HG03469 (cell line): Measurements from ENCODE around the gene TOM1.
A peak's percentile ranks its signal among the peaks of the same experiment; 100 is the strongest.

Experiments used
- ATAC-seq: cut with Tn5 transposase; IDR thresholded peaks from one replicate; pipeline ENCODE4 v1.9.1; 2021; ENCODE audit warnings: mild to moderate bottlenecking, moderate library complexity, moderate number of reproducible peaks; ENCODE audit not compliant: unreplicated experiment

The TOM1 gene

DNA sequence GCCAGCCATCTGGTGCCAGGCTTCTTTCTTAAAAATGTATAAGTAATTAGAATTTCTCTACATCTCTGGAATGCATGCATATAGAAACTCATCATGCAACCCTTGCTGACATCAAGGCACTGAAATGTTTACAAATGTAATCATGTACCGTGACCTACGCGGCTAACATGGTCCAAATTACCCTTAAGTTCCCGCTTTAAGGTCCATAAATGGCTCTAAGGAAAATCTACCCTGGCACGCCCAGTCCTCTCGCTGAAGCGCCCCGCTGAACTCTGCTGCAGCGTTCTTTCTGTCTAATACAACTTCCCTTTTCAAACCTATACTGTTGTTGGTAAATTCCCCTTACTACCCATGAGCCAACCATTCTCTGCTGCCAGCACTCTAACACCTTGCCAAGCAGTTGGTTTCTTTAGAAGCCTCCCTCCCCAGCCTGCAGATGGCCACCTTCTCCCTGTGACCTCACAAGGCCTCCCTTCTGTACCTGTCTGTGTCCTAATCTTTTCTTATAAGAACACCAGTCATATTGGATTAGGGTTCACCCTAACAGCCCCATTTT lies 67.7 kb downstream of the TOM1 start:
- ATAC-seq: peak; percentile 36

DNA sequence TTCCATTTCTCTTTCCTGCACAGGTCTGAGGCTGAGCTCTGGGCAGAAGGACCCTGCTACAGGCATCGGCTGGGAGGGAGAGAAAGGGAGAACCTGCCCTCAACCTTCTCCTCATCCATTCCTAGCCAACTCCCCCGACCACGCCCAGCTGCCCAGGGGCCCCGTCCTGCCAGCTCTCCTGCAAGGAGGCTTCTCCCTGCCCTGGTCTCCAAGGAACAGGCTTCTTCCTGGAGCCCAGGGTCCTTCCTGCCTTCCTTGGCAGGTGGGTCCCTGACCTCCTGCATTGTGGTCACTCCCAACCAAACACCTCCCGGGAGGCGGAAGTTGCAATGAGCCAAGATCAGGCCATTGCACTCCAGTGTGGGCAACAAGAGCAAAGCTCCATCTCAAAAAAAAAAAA lies 68.7 kb downstream of the TOM1 start:
- no peak for ATAC-seq

DNA sequence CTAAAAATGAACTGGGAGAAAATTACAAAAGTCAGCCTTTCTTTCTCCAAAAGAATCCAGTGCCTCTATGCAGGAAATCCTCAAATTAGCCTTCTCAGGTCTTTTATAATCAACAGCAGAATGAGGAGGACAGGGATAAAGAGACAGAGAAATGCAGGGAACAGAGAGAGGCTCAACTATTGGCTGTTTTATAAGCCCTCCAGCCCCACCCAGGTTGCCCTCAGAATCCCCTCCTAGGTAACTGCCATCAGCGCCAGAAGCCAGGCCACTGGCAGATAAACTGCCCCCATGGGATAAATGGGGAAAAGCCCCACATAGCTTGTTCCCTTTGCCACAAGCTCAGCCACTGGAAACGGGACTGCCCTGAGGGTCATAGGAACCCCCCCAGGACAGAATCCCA lies 70.3 kb downstream of the TOM1 start:
- no peak for ATAC-seq

DNA sequence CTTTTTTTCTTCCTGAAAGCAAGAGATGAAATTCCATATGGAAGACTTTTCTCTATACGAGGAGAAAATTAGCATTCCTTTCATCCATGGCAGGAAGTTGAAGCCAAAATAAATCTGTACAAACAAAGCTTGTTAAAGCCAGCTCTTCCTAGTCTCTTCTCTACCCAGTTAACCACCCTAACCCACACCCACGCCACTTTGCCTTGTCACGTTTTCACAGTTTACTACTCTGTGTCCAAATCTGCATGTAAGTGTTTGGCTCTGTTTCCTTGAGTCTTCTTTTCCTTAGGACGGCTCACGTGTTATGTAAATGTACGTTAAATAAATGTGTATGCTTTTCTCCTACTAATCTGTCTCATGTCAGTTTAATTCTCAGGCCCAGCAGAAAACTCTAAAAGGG lies 74.1 kb downstream of the TOM1 start:
- ATAC-seq: no peak

DNA sequence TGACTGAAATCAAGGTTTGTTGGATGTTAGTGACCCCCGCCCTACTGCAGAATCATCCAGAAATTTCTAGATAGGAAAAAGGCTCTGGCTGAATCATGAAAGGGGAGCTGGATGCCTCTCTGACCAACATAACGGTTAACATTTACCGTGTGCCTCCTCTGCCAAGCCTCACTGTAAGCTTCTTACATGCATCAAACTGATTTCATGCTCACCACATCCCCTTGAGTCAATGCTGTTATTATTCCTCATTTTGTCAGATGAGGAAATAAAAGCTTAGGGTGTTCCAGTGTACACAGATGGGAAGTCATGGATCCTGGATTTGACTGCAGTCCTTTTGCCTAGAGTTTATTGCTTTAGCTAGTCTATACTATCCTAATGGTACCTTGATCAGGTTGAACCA lies 75.3 kb downstream of the TOM1 start:
- ATAC-seq: no peak

DNA sequence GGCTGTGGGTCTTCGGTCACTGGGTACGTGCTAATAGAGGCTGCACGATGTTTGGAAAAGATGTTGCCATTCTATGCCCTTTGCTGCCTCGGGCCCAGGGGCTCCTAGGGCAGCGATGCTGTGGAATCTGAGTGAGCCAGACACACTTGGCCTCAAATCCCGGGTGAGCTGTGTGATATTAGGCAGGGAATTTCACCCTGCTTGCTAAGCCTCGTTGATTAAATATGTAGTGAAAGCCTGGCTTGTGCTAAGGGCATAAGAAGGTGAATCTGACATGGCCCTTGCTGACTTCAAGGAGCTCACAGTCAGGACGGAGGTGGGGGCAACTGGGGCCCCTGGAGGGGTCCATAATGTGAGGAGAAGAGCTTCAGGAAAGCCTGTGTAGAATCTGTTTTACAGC lies 75.8 kb downstream of the TOM1 start:
- no peak for ATAC-seq

DNA sequence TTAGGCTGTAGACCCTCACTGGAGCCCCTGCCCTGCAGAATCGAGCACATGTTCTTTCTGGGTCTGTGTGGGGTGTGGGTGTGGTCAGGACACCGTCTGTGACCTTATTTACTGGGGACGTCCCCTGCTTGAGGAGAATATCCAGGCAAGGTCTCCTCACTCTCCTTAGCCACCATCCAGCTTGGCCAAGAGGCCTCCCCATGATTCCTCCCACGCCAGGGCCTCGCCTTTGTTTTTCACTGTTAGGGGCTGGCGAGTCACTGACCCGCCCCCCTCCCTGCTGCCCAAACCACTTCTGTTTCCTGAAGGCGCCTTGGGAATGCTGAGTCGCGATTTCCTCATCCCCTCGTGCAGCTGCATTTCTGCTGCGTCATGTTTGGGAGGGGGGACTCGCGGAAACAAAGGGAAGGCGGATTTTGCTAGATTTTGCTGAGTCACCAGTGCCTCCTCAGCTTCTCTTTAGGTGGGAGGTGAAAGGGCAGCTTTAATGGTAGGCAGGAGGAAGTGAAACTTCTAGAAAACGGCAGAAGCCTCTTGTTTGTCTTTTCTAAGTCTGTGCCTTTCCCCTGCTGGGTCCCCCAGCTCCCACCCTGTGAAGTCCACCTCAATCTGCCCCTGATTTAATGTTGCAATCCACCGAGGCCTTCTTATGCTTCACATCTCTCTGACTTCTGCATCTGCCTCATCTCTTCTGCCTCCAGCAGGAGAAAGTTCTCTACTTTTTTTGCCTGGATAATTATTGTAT lies 77.2 kb downstream of the TOM1 start:
- ATAC-seq: no peak

DNA sequence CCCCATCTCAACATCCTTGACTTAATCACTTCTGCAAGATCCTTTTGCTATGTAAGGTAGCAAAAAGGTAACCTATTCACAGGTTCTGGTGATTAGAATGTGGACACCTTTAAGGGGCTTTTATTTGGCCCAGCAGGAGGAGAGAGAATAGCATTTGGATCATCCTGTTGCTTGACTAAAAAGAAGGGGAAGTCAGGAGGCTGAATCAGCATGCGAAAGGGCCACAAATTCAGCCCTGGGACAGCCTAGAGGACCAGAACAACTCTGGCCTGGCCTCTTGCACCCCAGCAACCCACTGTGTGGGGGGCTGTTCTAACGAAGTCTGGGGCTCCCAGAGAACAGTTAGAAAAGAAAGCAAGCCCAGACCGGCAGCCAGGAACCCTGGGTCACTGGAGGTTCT lies 78.0 kb downstream of the TOM1 start:
- ATAC-seq: no peak

DNA sequence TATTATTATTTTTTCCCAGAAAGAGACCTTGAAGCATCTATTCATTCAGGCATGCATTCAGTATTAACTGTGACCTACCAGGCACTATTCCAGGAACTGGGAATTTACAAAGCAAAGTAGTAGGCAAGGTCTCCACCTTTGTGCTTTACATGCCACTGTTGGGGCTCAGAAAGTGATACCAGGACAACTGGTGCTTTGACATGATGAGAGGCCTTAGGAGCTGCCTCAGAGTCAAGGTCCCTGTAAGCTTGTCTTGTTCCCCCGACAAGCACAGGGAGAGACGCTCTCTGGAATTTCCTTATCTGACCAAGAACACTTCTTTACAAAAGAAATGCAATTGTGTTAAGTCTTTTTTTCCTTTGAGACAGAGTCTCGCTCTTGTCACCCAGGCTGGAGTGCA lies 78.9 kb downstream of the TOM1 start:
- no peak for ATAC-seq

DNA sequence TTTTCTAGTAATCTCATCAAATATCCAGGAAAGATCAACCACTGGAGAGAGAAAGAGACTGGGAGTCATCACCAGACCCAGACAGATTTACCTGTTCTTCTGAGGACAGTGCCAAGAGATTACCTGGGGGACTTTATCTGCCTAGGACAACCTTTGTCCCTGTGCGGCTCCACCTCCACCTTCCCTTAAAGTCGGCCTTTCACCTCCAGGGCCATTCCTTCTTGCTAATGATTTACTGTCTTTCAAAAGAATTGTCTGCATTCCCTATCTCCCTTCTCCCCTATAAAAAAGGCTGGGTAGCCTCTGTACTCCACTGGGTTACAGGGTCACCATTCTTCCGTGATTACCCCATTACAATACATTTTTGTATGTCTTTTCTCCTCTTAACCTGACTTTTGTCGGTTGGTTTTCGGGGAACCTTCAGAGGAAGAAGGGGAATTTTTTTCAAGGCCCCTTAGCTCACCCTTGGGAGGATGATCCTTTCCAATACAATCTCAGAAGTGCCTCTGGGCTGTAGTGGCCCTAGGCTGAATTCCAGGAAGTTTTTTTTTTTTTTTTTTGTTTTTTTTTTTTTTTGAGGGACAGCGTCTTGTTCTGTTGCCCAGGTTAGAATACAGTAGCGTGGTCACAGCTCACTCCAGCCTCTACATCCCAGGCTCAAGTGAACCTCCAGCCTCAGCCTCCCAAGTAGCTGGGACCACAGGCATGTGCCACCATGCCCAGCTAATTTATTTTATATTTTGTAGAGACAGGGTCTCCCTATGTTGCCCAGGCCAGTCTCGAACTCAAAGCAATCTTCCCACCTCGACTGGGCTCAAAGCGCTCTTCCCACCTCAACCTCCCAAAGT lies 79.7 kb downstream of the TOM1 start:
- no peak for ATAC-seq

DNA sequence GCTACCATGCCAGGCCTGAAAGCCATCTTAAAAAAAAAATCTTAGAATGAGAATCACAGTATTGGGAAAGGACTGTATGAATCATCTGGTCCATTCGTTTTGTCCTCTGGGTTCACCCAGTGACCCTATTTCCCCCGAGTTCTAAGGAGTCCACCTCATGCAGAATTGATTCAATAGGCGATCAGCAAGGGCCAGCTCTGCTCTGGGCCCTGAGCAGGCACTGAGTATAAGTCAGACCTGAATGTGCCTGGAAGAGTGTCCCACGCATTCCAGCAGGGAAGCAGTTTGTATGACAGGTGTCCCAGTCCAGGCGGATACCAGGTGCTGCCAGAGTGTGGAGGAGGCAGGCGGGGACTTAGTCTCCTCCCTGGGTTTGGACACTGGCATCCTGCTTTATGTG lies 80.3 kb downstream of the TOM1 start:
- ATAC-seq: no peak

DNA sequence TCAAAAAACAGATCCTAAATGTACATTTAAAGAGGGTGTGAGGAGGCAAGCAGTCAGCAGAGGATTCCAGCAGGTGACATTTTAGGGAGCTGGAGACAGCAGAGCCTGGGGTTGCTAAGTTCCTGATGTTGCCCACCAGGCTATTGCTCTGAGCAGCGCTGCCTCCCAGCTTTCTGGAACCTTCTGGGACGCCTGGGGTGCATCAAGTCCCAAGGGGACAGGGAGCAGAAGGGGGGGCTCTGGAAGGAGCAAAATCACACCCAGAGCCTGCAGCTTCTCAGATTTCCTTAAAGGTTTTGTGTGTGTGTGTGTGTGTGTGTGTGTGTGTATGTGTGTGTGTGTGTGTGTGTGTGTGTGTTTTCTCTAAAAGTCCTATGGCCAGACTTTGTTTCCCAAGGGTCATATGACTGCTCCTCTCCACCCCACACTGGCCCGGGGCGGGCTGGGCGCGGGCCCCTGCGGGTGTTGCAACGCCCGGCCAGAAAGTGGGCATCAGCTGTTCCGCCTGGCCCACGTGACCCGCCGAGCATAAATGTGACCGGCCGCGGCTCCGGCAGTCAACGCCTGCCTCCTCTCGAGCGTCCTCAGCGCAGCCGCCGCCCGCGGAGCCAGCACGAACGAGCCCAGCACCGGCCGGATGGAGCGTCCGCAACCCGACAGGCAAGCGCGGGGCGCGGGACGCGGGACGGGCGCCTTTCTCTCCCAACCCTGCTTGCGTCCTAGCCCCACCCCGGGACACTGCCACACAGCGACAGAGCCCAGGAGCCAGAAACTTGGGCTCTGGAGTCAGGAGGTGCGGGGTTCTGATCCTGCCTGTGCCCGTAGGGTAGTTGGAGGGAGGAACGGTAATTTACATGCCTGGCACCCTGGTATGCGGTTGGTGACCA lies 81.1 kb downstream of the TOM1 start, which contains the start of gene HMOX1:
TSS of gene HMOX1 (plus strand) at position 560 of the 887 bp plus-strand sequence. CDS start at position 638, 78 bp downstream.
- no peak for ATAC-seq

DNA sequence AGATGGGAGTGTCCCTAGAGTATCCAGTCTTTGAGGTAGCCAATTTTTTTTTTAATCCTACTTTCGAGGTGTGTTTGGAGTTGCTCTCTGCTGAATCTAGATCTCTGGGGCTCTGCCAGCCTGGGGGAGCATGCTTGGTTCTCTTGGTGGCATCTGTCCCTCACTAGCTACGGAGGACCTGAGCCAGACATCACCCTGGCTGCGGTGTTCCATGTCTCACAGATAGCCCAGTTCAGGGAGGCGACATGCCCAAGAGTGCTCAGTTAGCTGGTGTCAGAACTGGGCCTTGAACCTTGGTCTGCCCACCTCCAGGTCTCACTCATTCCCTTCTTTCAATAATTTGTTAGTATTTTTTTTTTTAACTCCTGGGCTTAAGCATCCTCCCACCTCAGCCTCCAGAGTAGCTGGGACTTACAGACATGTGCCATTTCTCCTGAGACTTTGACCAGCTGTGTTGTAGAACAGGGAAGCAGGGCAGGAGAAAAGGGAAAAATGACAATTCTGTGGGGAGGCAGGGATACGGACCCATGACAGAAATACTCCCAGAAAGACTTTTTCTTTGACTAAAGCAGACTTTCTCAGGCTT lies 81.8 kb downstream of the TOM1 start:
- no peak for ATAC-seq

DNA sequence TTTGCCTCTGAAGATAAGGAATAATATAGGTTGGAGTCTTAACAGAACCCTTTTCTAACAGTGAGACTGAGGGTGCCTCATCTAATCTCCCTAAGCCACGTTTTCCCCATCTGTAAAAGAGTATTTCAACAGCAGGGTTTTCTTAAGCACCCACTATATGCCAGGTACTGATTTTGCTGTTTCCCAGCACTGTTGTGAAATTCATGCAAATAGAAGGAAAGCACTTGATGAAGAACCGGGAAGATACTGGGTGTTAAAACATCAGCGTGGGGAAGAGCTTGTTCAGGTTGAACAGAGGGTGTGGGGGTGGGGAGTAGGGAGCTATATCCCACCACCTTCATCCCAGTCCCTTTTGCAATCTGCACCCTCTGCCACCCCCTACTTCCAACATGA lies 84.0 kb downstream of the TOM1 start:
- no peak for ATAC-seq

DNA sequence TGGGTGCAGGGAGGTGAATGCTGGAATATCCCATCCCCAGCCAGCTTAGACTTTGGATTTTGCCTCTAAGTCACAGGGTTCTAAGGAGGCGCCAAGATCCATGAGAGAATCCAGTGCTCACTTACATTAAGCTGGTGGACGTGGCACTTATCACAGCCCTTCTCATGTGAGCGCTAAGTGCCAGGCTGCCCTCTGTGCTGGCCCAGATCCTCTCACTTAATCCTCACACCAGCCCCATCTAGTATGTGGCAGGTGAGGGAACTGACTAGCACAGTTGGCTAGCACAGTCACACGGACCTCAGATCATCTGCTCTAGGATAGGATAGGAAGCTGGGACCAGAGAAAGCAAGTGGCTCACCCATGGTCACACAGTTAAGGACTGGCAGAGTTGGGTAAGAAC lies 84.8 kb downstream of the TOM1 start:
- no peak for ATAC-seq

DNA sequence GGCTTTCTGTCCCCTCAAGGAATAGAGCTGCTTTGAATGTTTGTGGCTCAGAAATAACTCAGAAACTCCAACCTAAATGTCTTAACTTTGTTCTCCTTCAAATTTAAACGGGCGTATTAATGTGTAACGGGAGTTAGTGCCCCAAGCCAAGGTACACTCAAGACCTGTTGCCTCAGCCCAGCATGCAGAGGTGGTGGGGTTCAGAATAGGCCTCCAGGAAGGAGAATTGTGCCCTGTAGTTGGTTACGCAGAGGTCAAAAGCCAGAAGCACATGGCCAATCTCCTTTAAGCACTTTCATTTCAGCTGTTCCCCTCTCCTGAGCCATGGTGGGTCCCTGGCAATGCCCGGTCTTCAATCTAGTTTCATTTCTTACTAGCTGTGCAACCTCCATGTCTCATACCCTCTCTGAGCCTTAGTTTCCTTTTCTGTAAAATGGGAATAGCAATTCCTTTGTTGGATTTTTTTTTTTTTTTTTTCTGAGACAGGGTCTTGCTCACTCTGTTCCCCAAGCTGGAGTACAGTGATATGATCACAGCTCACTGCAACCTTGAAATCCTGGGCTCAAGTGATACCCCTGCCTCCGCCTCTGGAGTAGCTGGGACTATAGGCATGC lies 85.4 kb downstream of the TOM1 start:
- ATAC-seq: no peak

DNA sequence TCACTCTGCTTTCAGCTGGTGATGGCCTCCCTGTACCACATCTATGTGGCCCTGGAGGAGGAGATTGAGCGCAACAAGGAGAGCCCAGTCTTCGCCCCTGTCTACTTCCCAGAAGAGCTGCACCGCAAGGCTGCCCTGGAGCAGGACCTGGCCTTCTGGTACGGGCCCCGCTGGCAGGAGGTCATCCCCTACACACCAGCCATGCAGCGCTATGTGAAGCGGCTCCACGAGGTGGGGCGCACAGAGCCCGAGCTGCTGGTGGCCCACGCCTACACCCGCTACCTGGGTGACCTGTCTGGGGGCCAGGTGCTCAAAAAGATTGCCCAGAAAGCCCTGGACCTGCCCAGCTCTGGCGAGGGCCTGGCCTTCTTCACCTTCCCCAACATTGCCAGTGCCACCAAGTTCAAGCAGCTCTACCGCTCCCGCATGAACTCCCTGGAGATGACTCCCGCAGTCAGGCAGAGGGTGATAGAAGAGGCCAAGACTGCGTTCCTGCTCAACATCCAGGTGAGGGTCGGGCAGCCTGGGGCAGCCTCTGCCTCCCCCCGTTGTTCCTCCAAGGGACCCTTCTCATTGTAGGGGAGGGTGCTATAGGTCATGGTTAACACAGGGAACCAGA lies 87.1 kb downstream of the TOM1 start:
- ATAC-seq: no peak

DNA sequence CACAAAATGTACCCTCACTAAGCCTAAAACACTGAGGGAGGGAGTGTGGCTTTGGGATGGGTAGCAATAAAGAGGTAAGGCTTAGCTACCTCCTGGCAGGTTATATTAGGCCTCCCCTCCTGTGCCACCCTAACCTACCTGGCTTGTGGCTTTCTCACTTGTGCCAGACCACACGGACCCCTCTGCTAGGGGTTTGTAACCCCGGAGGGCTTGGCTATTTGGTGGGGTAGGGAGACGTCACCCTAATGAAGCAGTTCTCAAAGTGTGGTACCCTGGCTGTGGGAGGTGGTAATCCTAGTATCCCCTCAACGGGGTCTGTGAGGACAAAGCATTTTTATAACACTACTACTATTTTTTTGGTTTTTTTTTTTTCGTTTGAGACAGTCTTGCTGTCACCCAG lies 91.2 kb downstream of the TOM1 start:
- no peak for ATAC-seq

DNA sequence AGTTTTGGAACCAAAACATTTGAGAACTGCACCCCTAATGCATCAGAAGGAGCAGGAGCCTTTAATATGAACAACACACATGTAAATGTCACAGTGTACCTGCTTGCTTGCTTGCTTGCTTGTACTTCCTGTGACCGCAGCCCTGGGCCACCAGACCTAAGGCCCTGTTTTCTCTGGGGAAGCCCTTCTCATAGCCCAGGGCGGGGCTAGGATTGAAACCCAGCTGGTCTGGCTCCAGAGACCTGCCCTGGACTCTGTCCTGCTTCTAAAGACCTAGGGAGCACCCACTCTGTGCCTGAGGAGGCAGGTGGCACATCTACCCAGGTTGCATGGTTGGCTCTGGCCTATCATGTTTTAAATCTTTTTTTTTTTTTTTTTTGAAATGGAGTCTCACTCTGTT lies 92.7 kb downstream of the TOM1 start:
- ATAC-seq: no peak
